Tibial nerve (tissue), 4 donors: ENCODE measurements around the gene PKNOX2. TPM values are rescaled to one million over a fixed set of nuclear protein-coding genes. Genes with fewer than 3 reads are reported as not detected.
"Not testable (repeated sequence)": the region's sequence is repeated elsewhere in the genome, so short reads cannot be mapped to it uniquely, and the experiment has no call there.

ENCODE experiments used
- DNase-seq, 2 donors: peaks; one replicate each; pipeline ENCODE4 v3.0.0-alpha.2; 2019; ENCODE audit warnings: low spot score in 2 of 2
- H3K27ac ChIP-seq, 4 donors: fragments of 200-600 bp; sonication (generic) in 3 of 4; one replicate each; pipeline ENCODE4 v1.5.1; 2017 to 2019; ENCODE audit warnings: mild to moderate bottlenecking in 1 of 4
- H3K27me3 ChIP-seq, 2 donors: fragments of 200-600 bp; sonication (generic) in 1 of 2; one replicate each; pipeline versions ENCODE4 v1.5.1 to v1.6.0; 2017 to 2019
- H3K36me3 ChIP-seq, 3 donors: fragments of 200-600 bp; sonication (generic); one replicate each; pipeline ENCODE4 v1.5.1; 2018 to 2019
- H3K4me1 ChIP-seq, 4 donors: fragments of 200-600 bp; sonication (generic) in 3 of 4; one replicate each; pipeline ENCODE4 v1.5.1; 2017 to 2019
- H3K4me3 ChIP-seq, 4 donors: fragments of 200-600 bp; sonication (generic) in 3 of 4; one replicate each; pipeline ENCODE4 v1.5.1; 2017 to 2019; ENCODE audit warnings: mild to moderate bottlenecking in 1 of 4, moderate library complexity in 1 of 4
- H3K9me3 ChIP-seq, 4 donors: fragments of 200-600 bp; sonication (generic) in 3 of 4; one replicate each; pipeline ENCODE4 v1.5.1; 2017 to 2019
- CTCF ChIP-seq, 5 experiments: fragments of 200-600 bp in 3 of 5; fragments of 450-650 bp in 2 of 5; sonication (generic) in 3 of 5; IDR thresholded peaks; one replicate each; pipeline ENCODE4 v1.5.1; 2016 to 2019; ENCODE audit warnings: antibody characterized with exemption in 5 of 5, mild to moderate bottlenecking in 3 of 5, moderate library complexity in 2 of 5
- EP300 ChIP-seq, 2 donors: sonication (generic); formaldehyde crosslinking; IDR thresholded peaks; one replicate each; pipeline ENCODE4 v1.6.1; 2017; ENCODE audit warnings: antibody characterized with exemption in 2 of 2, mild to moderate bottlenecking in 1 of 2
- POLR2A ChIP-seq, 2 donors: fragments of 450-650 bp; IDR thresholded peaks; one replicate each; pipeline ENCODE4 v1.6.1; 2017; ENCODE audit warnings: antibody characterized with exemption in 2 of 2, mild to moderate bottlenecking in 2 of 2, moderate library complexity in 2 of 2
- WGBS, 2 donors: methylation state at CpG; one replicate each; pipeline ENCODE4 v1.1.5; 2018; 5-methylcytosine and 5-hydroxymethylcytosine counted together
- total RNA-seq, 4 donors: library from RNA; depleted of rRNA; stranded (reverse); fragments of >200 nt; gene quantifications; one replicate each; pipeline ENCODE4 v1.1.0, GENCODE V29; 2016

The PKNOX2 gene
- total RNA-seq, 4 donors from 2014 or later, result 5.7 to 7.2 (median 6.4) TPM

- Histone ChIP-seq H3K9me3 (no peaks in the 10 kb centered on the region), H3K4me1 (peaks cover 0 to 46% (median 19%) of the 10 kb centered on the region in 4 donors), H3K27me3 (no peaks in the 10 kb centered on the region), H3K4me3 (no peak overlapping the region), H3K36me3 (no peaks in the 10 kb centered on the region), H3K27ac (peak overlapping the region in 2 of 4 donors; percentile 24 to 63)
- no peak for DNase-seq
- TF ChIP-seq POLR2A (IDR thresholded peaks at IDR 0.05) (no peak), EP300 (IDR thresholded peaks at IDR 0.05) (no peak), CTCF (IDR thresholded peaks at IDR 0.05) (no peak)
- 65 to 82% methylated on average over 6 of the region's 6 CpGs for WGBS, 2 donors
These were observed 51.4 kb downstream of the PKNOX2 start for GRCh38 chr11:125215976-125216375.

- Histone ChIP-seq H3K36me3 (no peaks in the 10 kb centered on the region), H3K27me3 (no peaks in the 10 kb centered on the region), H3K4me3 (no peak overlapping the region), H3K27ac (no peak overlapping the region), H3K4me1 (peaks cover 0 to 42% (median 19%) of the 10 kb centered on the region in 4 donors), H3K9me3 (no peaks in the 10 kb centered on the region)
- TF ChIP-seq CTCF (IDR thresholded peaks at IDR 0.05) (no peak), POLR2A (IDR thresholded peaks at IDR 0.05) (no peak), EP300 (IDR thresholded peaks at IDR 0.05) (no peak)
- no peak for DNase-seq
- WGBS, 2 donors, result 84 to 93% methylated on average over 4 of the region's 4 CpGs
These were observed 53.8 kb downstream of the PKNOX2 start for GRCh38 chr11:125218336-125218735.

GRCh38 chr11:125221461-125221860 is 56.9 kb downstream of the PKNOX2 start:
- Histone ChIP-seq H3K27me3 (no peaks in the 10 kb centered on the region), H3K4me1 (peaks cover 0 to 40% (median 12%) of the 10 kb centered on the region in 4 donors), H3K9me3 (no peaks in the 10 kb centered on the region), H3K4me3 (no peak overlapping the region), H3K36me3 (no peaks in the 10 kb centered on the region), H3K27ac (no peak overlapping the region)
- no peak for DNase-seq
- whole genome bisulfite sequencing, 2 donors, result 87 to 91% methylated on average over 10 of the region's 10 CpGs
- TF ChIP-seq EP300 (IDR thresholded peaks at IDR 0.05), result no peak
- no peak for TF ChIP-seq CTCF (IDR thresholded peaks at IDR 0.05)

GRCh38 chr11:125222494-125222893 is 57.9 kb downstream of the PKNOX2 start:
- H3K36me3 ChIP-seq, result no peaks in the 10 kb centered on the region
- H3K27ac ChIP-seq, result no peak overlapping the region
- no peaks in the 10 kb centered on the region for H3K9me3 ChIP-seq
- H3K4me3 ChIP-seq, result no peak overlapping the region
- no peaks in the 10 kb centered on the region for H3K27me3 ChIP-seq
- WGBS, 2 donors, result 92 to 94% methylated on average over 4 of the region's 4 CpGs
- H3K4me1 ChIP-seq, result peaks cover 0 to 33% (median 12%) of the 10 kb centered on the region in 4 donors
- TF ChIP-seq EP300 (IDR thresholded peaks at IDR 0.05) (no peak), POLR2A (IDR thresholded peaks at IDR 0.05) (no peak), CTCF (IDR thresholded peaks at IDR 0.05) (no peak)
- DNase-seq, result no peak

- not testable (repeated sequence) for H3K27me3 ChIP-seq, H3K9me3 ChIP-seq, H3K36me3 ChIP-seq, DNase-seq, H3K4me3 ChIP-seq
- H3K27ac ChIP-seq, result peak overlapping the region in 3 of 4 donors; percentile 61 to 86 (median 79)
- WGBS, 2 donors, result 80 to 95% methylated on average over 6 of the region's 6 CpGs
- peaks cover 0 to 33% (median 12%) of the 10 kb centered on the region in 4 donors for H3K4me1 ChIP-seq
These were observed 58.6 kb downstream of the PKNOX2 start for GRCh38 chr11:125223161-125223560.

GRCh38 chr11:125223901-125224361 is 59.4 kb downstream of the PKNOX2 start:
- Histone ChIP-seq H3K27ac (peak overlapping the region in 3 of 4 donors; percentile 61 to 86 (median 79)), H3K4me1 (peaks cover 0 to 33% (median 12%) of the 10 kb centered on the region in 4 donors), H3K9me3 (no peaks in the 10 kb centered on the region), H3K27me3 (no peaks in the 10 kb centered on the region), H3K4me3 (no peak overlapping the region), H3K36me3 (no peaks in the 10 kb centered on the region)
- no peak for TF ChIP-seq POLR2A (IDR thresholded peaks at IDR 0.05)
- TF ChIP-seq CTCF (IDR thresholded peaks at IDR 0.05), result no peak
- TF ChIP-seq EP300 (IDR thresholded peaks at IDR 0.05), result no peak
- DNase-seq, result no peak
- 33 to 40% methylated on average over 11 of the region's 11 CpGs for WGBS, 2 donors
